Measurements from ENCODE around the gene IGF1.

Gene IGF1

GRCh38 chr12:102425109-102426039, 55.0 kb downstream of the IGF1 start:
- no peak for DNase-seq

- DNase-seq: no peak
These were observed 56.9 kb downstream of the IGF1 start for GRCh38 chr12:102423462-102423861.

- DNase-seq: no peak
These were observed 58.4 kb downstream of the IGF1 start for GRCh38 chr12:102421802-102422583.

GRCh38 chr12:102419094-102419764, 61.1 kb downstream of the IGF1 start:
- DNase-seq: no peak

GRCh38 chr12:102417055-102417454, 63.3 kb downstream of the IGF1 start:
- DNase-seq: no peak

GRCh38 chr12:102415515-102415914, 64.8 kb downstream of the IGF1 start:
- DNase-seq: no peak

GRCh38 chr12:102413396-102413795, 67.0 kb downstream of the IGF1 start:
- DNase-seq: no peak

GRCh38 chr12:102410511-102410910, 69.9 kb downstream of the IGF1 start:
- DNase-seq: no peak

- DNase-seq: no peak
These were observed 71.7 kb downstream of the IGF1 start for GRCh38 chr12:102408487-102409297.

- no peak for DNase-seq
These were observed 72.4 kb downstream of the IGF1 start for GRCh38 chr12:102407776-102408486.

GRCh38 chr12:102406033-102406584, 74.3 kb downstream of the IGF1 start:
- no peak for DNase-seq

GRCh38 chr12:102401087-102401486, 79.3 kb downstream of the IGF1 start:
- no peak for DNase-seq

- no peak for DNase-seq
These were observed 80.7 kb downstream of the IGF1 start for GRCh38 chr12:102399653-102400052.

- DNase-seq: no peak
These were observed 84.1 kb downstream of the IGF1 start for GRCh38 chr12:102396276-102396675.

- DNase-seq: no peak
These were observed 86.2 kb downstream of the IGF1 start for GRCh38 chr12:102394200-102394599.

- no peak for DNase-seq
These were observed 90.3 kb downstream of the IGF1 start for GRCh38 chr12:102390068-102390467.

- DNase-seq: no peak
These were observed 91.9 kb downstream of the IGF1 start for GRCh38 chr12:102388469-102388868.

GRCh38 chr12:102385343-102385742, 95.0 kb downstream of the IGF1 start:
- DNase-seq: no peak

- no peak for DNase-seq
These were observed 100.8 kb downstream of the IGF1 start for GRCh38 chr12:102379346-102380162.

GRCh38 chr12:102376781-102377180, 103.6 kb downstream of the IGF1 start:
- DNase-seq: no peak
